ENCODE data around the gene P2RX6. TPM values are rescaled to one million over a fixed set of nuclear protein-coding genes. Genes with fewer than 3 reads are reported as not detected.

Gene P2RX6
- total and polyA plus RNA-seq, 9 of the 15 experiments (the other 6 are each of a cell fraction or from before 2014, with no cell fraction given), result 0.01 to 3.9 (median 1.5) TPM; not detected in 1

DNA sequence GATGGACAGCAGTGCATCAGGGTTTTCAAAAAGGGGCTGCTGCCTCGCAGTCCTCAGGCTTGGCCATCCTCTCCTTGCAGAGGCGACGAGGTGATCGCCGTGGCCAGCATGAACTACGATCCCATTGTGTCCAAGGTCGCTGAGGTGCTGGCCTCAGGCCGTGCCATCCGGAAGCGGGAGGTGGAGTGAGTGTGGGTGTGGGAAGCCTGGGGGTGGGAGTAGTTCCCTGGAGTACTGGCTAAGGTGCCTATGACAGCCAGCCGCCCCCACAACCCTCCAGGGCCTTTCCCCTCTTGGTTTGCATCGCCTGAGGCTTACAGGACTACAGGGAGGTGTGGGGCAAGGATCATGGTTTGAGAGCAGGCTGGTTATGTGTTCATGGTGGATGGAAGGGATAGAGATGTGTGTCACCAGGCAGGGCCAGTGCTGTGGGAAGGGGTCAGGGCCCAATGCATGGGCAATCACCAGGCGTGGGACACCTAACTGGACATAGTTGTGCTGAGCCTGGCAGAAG is 35.0 kb upstream of the P2RX6 start (continued):
- TF ChIP-seq REST (IDR thresholded peaks at IDR 0.05; ENCODE audit: borderline replicate concordance), result no peak
- TF ChIP-seq REST (CRISPR knock-in tag; IDR thresholded peaks at IDR 0.05; ENCODE audit: low read depth), result 0 out of 2 replicates have a peak, but pooled peaks have one; percentile 14
- TF ChIP-seq HNRNPLL (IDR thresholded peaks at IDR 0.05; ENCODE audit: low read depth, low read length, poor library complexity, severe bottlenecking), result peak; percentile 10
- no peak for TF ChIP-seq NFE2 (IDR thresholded peaks at IDR 0.05; ENCODE audit: low read depth)
- TF ChIP-seq NKRF (IDR thresholded peaks at IDR 0.05; ENCODE audit: borderline replicate concordance), result no peak
- peak in 1 of 2 experiments; percentile 82; a peak in 1 of 3 replicates for TF ChIP-seq CBX3 (IDR thresholded peaks at IDR 0.05; ENCODE audit: borderline replicate concordance in 1 of 2, low read length in 2 of 2)
- no peak for TF ChIP-seq SIRT6 (IDR thresholded peaks at IDR 0.05; ENCODE audit: low read depth, low read length)
- TF ChIP-seq PHB (CRISPR knock-in tag; IDR thresholded peaks at IDR 0.05), result no peak
- no peak for TF ChIP-seq GTF2F1 (IDR thresholded peaks at IDR 0.05; ENCODE audit: low read depth, low read length)
- no peak for TF ChIP-seq WHSC1 (IDR thresholded peaks at IDR 0.05; ENCODE audit: low read length)
- no peak for TF ChIP-seq ZNF24 (IDR thresholded peaks at IDR 0.05)
- TF ChIP-seq HMG20B (CRISPR knock-in tag; IDR thresholded peaks at IDR 0.05), result no peak
- TF ChIP-seq POLR3A (IDR thresholded peaks at IDR 0.05; ENCODE audit: borderline replicate concordance, extremely low read depth, insufficient read depth, insufficient read length), result no peak
- no peak for TF ChIP-seq ILF3 (IDR thresholded peaks at IDR 0.05; ENCODE audit: borderline replicate concordance)

All from K562 (cell line).